Thyroid gland (tissue), 4 donors: Measurements from ENCODE around the gene SERTM2.

Source experiments
- CTCF ChIP-seq, 6 experiments: fragments of 200-600 bp in 3 of 6; fragments of 450-650 bp in 3 of 6; sonication (generic) in 3 of 6; IDR thresholded peaks; one replicate each; pipeline ENCODE4 v1.5.1; 2016 to 2019; ENCODE audit warnings: antibody characterized with exemption in 6 of 6, mild to moderate bottlenecking in 2 of 6, inconsistent platforms in 1 of 6, moderate library complexity in 1 of 6
- POLR2A ChIP-seq, 2 donors: fragments of 450-650 bp; IDR thresholded peaks; one replicate each; pipeline ENCODE4 v1.6.1; 2017; ENCODE audit warnings: antibody characterized with exemption in 2 of 2, mild to moderate bottlenecking in 2 of 2, moderate library complexity in 1 of 2

DNA sequence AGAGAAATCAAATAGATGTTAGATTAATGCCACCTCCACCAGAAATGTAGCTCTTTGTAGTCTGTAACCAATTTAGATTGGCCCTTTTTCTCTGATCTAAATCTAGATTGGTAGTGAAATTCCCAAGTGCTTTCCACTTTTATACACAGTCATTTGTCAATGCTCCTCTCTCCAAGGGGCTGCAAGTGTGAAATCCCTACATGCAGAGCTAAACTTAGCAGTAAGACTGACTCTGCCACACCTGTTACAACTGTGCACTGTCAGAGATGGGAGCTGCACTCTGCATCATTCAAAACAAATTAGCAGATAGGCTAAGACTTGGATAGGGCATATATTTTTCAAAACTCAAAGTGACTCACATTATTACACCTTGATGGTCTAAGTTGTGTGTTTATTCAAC, 9.1 kb downstream of the SERTM2 start:
- TF ChIP-seq CTCF (IDR thresholded peaks at IDR 0.05) (no peak), POLR2A (IDR thresholded peaks at IDR 0.05) (no peak)
